Hematopoietic multipotent progenitor cell treated with erythropoietin and hydrocortisone succinate and interleukin-3 and kit ligand, for 8 days (in vitro differentiated cells): Measurements from ENCODE around the gene CADPS.

Experiments used
- DNase-seq: peaks from one replicate; pipeline ENCODE4 v3.0.0-alpha.2; 2015

CADPS gene

DNA sequence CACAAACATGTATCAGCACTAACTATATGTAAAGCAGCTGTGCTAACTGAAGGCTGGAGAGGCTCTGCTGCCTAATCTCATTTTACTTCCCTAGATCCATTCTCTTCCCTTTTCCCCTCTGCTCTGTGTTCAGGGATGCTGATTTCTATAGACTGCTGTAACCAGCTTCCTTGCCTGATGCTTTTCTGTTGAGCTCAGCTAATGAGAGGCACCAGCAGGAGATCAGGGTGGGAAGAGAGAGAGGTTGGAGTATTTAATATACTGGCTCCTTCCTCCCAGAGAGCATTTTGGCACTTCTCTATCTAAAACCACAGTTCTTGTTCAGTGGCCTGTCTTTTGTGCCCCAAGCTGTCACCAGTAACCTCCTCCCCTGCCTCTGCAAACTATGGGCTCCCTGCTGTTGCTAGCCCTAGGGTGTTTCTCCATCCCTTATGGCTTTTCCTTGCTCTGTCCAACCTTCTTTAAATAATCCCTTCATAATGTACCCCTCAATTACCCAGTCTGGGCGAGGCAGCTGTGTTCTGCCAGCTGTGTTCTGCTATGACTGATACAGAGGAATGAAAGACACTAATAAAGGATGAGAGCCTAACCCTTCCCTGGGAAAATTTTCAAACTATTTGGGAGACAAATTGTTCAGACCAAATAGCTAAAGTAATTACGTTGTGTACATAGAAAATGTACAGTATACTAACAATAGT, 69.5 kb downstream of the CADPS start:
- DNase-seq: no peak

DNA sequence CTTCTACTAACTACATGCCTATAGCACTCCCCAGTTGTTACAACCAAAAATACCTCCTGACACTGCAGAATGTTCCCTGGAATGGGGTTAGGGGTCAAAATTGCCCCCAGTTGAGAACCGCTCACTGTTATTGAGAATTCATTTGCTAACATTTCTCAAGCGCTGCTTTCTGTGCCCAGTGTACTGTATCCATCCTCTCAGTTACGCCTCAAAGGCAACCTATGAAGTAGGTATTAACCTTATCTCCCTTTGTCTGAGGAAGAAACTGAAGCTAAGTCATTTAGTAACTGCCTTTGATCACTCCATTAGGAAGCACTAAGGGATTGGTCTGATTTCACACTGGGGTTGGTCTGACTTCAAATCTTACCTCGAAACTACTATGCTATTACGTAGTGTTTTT, 70.1 kb downstream of the CADPS start:
- DNase-seq: no peak

DNA sequence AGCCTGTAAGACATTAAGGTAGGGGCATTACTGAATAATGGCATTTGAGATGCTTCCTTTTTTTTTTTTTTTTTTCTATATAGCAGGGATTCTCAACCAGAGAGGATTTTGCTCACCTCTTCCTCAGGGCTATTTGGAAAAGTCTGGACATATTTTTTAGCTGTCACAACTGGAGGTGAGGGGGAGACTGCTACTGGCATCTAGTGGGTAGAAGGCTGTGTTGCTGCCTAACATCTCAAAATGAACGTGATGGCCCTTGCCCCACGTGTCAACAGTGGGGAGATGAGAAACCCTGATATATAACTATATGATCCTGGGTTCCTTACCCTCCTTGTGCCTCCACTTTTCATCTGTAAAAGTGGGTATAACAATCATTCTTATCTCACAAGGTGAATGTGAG, 71.9 kb downstream of the CADPS start:
- no peak for DNase-seq

DNA sequence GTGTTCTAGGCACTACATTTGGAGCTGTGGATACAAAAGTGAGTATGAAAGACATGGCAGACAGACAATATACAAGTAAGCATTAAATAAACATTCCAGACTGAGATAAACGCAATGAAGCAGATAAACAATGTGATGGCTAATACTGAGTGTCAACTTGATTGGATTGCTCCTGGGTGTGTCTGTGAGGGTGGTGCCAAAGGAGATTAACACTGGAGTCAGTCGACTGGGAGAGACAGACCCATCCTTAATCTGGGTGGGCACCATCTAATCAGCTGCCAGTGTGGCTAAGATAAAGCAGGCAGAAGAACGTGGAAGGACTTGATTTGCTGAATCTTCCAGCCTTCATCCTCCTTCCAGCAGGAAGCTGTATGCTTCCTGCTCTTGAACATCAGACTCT, 77.2 kb downstream of the CADPS start:
- no peak for DNase-seq

DNA sequence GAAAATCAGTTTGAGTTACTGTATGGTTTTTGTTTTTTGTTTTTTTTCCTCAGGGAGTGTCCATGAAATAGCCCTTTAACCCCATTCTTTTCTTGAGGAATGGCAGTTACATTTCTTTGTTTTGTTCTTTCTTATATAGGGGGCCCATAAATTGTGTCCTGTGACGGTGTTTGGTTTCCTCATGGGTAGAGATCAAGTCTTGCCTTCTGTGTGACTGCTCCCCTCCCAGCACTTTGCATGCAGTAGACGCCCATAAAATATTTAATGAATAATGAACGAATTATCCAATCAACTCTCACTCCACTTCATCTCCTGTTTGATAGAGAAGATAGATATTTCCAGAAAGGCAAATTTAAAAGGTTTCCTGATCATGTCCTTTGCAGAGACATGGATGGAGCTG, 78.1 kb downstream of the CADPS start:
- no peak for DNase-seq

DNA sequence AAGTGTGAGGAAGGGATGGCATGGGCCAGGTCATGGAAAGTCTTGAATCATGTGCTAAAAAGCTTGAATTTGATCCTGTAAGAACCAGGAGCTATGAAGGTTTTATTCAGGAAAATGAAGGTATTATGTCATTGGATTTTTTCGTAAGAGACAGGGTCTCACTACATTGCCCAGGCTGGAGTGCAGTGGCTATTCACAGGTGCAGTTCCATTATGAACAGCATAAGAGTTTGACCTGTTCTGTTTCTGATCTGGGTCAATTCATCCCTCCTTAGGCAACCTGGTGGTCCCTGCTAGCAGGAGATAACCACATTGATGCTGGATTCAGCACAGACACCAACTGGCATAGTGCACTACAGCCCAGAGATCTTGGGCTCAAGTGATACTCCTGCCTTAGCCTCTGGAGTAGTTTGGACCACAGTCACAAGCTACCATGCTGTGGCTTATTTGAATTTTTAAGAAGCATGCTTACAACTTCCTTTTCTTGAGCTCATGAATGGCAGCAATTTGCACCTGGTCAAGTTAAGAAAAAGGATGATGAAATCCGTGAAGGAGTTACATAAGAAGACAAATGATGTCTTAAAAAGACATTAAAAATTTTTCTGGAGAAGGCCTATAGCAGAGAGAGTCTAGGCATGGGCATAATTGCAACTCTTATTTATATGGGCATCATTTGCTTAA, 79.1 kb downstream of the CADPS start:
- DNase-seq: no peak

DNA sequence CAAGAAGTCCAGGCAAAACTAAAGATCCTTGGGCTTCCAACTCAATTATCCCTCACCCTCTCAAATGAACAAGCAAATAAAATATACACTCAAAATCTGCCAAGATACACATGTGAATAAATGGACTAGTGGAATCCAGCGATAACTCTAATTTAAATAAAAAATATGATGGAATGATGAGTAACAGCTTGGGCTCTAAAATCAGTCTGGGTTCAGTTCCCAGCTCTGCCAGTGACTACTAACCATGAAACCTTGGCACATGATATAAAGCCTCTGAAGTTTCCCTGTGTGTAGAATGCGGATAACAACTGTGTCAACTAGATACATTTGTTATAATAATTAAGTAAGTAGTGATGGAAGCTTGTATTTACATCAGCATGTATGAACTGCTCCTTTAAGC, 81.3 kb downstream of the CADPS start:
- no peak for DNase-seq

DNA sequence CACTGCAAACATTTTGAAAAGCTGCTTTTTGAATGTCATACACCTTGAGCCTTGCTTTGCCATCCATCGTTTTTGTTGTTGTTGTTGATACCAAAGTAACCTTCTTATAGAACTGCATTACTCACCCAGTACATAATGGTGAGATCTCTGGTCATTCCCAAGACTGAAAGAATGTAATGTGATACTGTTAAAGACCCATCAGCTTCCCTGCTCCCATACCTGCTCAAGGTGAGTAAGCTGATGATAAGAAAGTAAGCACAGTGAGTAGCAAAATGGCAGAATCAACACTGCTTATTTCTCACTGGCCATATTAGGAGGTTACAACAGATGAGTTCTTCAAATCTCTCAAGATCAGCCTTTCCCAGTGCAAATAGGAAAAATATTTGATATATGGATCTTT, 89.8 kb downstream of the CADPS start:
- no peak for DNase-seq

DNA sequence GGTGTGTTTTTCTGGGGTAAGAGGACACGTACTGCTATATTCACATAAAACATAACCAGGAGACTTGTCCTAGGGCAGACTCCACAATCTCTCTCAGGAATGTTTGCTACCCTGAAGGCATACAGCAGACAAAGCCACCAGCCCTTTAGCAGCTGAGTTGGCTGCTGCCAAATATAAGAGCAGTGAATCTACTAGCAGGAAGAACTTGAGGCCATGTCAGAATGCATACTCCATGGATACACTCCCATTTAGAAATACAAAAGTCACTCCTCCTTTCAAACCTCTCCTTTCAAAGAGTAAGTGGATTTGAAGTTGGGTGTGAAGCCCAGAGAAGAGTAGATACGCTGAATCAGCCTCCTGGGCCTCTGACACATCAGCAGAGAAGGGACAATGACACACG, 94.1 kb downstream of the CADPS start:
- DNase-seq: no peak

DNA sequence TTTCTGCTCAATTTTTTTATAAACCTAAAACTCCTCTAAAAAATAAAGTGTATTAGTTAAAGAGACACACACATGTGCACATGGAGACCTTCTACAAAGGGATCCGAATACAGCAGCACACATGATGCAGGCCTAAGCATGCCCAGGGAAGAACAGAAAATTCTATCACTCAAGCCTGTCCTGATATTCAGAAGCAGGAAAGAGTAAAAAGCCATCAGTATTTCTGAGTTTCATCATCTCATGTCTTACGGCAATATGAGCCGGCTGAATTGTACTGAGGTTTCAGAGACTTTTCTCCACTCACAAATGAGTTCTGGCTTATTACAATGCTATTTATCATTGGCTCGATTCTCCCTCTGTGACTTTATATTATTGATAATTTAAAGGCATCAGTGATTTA, 97.5 kb downstream of the CADPS start:
- no peak for DNase-seq

DNA sequence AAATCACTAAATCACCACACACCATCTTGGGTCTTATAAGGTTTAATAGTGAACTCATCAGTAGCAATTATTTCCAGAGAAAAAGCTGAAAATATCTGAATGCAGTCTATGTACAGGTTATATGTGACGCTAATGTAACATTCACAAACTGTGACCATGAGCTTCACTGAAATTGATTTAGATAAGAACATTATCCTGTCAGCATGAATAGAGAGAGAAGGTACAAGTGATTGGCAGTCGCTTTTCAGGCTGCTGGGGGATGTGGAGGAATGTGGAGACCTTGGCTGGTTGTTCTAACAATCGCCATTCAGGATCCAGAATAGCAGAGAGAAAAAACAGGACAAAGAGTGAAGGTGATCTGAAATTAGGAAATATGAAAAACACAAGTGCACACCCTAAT, 98.1 kb downstream of the CADPS start:
- no peak for DNase-seq

DNA sequence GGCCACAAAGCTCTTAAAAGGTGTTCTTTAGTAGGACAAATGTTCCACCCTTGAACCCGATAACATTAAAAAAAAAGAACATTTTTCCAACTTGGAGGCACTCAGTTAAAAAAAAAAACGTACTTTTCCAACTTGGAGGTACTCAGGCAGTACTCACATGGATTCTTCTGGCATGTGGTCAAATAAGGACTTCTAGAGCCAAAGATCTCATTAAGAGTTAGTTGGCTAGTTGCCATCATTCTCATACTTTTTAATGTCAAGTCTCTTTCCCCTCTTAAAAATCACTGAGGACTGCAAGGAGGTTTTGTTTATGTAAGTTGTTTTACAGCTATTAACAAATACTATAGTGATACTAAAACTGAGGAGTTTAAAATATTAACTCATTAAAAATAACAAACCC, 101.0 kb downstream of the CADPS start:
- DNase-seq: no peak

DNA sequence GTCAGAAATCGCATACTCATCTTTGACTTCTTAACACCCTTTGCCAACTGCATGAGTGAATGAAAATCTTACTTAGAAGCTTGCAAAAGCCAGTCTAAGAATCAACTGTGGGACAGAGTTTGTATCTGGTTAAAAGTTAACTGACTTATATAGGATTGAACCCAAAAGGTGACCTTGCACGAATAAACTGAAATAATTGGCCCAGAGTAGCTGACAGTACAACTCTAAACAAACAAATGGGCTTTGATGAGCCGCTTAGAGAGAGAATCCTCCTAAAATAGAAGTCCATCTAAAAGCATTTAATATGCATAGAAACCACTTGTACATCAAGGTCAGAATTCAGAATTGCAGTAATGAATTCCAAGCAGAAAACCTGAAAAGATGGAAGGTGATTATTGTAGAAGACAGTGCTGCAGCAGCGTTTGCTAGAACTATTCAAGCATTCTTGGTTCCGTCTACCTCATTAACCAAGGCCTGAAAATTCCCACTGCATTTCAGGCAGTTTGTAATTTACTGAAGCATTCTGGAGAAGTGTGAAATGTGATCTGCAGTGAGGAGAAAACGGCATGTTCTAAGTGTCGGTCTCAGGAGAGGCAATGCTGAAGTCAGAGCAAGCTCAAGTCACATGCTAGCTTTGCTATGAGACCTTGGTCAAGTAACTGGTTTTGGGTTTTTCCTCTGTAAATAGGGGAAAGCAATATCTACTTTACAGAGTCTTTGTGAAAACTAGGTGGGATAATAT, 103.7 kb downstream of the CADPS start:
- no peak for DNase-seq

DNA sequence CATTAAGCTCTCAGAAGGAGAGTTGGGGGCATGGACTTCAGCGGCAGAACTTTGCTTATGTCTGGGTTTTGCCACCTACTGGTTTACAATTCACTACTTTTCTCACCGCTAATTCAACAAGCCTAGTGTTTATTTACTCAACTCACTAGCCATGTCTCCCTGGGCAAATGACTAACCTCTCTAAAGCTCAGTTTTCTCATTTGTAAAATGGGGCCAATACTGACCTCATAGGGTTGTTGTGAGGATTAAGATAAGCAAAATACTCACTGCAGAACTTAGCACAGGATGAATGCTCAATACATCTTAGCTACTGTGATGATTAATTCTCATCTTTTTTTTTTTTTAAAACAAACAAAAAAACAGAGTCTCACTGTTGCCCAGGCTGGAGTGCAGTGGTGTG, 106.3 kb downstream of the CADPS start:
- no peak for DNase-seq

DNA sequence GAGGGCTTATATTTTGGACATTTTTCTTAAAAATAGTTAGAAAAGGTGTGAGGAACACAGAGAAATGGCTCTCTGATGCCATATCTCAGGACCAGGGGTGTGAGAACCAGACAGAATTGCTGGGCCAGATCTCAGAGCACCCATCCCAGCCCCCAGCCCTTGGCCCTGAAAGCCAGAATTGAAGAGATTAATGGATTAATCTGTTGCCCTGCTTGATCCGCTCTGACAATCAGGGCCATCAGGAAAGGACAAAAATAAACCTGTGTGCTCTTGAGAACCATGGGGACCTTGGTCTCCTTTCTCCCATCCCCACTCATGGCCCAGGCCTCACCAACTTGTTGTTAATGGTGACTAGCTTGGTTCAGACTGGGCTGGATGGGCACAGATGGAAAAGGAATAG, 113.5 kb downstream of the CADPS start:
- DNase-seq: no peak

DNA sequence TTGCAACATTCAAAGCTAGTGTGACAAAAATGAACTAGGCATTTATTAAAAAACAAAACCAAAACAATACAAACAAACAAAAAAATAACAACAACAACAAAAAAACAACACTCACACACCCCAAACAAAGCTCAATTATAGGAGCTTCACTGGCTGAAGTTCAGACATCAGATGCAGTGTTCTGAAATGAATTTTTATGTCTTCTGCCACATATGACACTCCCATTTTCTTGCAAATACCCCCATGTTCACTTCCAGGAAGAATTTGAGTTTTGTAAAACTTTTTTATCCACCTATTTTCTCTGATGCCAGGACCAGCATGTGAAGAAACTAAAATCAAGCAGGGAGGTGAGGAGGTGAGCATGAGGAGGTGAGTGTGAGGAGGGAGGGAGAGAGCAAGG, 113.9 kb downstream of the CADPS start:
- no peak for DNase-seq

DNA sequence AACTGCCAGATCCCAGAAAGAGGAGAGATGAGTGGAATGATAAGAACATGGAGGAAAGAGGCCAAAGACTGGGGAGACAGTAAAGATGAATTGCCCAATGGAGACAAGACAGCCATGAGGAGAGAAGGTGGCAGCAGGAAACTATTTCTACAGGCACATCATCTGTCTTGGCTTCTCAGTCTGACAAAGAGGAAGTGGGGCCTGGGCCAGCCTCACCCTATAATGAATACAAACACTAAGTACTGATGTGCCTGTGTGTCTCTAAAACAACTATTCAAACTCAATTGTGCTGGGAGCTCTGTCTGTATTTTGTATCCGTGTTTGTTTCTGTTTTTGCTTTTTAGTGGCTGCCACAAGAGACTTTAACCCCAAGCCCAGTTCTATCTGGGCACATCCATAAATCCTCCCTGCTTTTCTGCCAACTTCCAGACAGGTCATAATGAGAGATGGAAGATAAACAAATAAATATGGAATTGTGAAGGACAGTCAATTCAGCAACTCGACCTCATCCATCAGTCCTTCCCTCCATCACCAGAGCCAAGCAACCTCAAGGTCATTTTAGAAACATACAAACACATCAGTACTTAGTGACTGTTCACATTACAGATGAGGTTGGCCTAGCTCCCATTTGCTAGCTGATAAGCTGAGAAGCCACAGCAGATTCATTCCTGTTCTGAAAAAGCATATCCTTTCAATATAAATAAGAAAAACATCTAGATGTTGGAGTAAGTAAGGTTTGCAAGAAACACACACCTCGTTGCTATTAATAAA, 116.7 kb downstream of the CADPS start:
- DNase-seq: no peak

DNA sequence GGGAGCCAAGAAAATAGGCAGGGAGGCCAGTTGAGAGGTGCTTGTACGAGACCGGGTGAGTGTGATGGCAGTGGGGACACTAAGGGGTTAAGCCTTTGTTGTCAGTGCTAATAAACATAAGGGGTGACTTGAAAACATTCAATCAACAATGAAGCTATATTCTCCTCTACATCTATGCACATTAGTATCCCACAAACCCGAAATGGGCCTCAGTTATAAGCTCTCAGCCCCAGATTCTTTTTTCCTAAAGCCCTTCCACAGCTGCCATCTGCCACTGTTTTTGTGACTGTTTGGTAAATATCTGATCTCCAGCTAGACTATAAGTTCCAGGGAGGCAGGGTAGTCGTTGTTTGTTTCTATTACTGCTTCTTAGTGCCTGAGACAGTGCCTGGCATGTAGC, 118.2 kb downstream of the CADPS start:
- no peak for DNase-seq

DNA sequence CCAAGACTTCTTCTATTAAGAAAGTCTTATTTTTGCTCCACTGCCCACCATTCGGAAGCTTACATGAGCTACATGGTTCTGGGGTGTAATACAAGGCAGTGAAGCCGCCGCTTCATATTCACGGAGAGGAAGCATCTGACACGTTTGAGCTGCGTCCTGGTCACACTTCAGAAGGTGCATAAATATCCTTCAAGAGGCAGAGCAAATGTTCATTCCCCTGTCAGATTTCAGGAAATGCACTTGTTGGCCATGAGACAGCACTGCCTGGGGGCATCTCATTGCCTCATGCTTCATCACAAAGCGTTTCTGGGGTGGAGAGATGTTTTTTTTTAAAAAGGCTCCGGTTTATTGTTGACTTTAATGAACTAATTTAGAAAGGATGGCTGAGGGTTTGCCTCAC, 119.9 kb downstream of the CADPS start:
- DNase-seq: no peak

DNA sequence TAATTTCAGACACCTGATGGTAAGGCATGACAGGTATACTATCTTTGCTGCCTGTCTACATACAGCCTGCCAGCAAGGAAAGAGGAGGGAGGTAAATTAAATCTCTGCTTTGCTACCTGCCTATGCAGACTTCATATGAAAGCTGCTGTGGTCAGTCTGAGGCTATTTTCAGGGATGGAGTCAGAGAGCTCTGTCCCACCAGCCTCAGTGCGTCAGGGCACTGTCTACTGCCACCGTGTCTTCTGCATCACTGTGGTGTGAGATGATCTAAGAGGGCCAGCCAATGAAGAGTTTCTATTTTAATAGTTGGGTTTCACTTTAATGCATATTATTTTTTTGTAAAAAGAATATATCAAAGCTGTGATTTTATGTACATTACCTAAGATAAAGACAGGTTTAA, 125.6 kb downstream of the CADPS start:
- no peak for DNase-seq

DNA sequence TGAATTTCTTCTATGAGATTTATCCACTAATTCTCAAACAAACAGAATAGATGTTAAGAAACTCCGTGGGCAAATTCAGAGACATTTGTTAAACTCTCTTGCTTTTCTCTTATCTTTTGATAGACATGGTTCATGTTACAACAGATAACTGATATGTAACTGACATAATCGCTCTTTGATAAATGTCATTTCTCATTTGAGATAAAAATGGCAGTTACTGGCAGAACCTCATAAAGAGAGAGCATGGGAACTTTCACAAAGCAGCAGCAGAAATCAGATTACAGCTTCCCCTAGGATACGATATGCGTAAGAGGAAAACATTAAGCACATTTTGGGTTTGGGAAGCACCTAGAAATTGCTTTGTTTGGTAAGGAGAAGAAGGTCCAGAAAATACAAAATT, 126.1 kb downstream of the CADPS start:
- no peak for DNase-seq

DNA sequence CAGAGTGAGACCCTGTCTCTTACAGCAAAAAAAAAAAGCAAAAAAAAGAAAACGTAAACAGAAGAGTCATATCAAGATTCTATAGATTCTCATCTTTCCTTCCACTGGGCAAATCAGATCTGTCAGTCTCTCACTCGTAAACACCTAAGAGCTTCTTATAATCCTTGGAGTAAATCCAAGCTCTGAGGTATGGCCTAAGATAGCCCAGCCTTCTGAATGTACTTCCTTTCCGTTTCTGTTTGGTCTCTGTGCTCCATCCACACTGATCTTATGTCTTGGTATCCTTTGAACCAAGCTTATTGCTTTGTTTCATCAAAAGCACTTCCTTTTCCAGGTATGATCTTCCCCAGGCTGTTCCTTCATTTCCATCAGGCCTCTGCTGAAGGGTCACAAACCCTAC, 137.8 kb downstream of the CADPS start:
- DNase-seq: no peak

DNA sequence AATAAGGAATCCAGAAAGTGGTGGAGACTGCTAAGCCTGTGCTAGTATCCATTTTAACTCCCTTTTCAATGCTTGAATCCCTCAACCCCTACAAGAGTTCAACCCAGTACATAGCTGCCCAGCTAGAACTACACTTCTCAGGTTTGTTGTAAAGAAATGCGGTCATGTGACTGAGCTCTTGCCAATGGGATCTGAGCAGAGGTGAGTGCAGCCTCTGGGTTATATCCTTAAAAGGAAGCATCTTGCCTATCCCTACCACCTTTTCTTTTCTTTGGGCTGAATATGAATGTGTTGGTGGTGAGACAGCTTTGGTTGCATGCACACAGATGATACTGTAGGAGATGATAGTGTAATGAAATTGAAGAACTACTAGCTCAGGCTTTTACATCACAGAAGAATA, 139.7 kb downstream of the CADPS start:
- DNase-seq: no peak
